Nephron progenitor cell (in vitro differentiated cells): Measurements from ENCODE around the gene C3orf22.

Experiments used
- DNase-seq: peaks from one replicate; pipeline ENCODE4 v3.0.0; 2021
- H3K27ac Mint-ChIP-seq: 2 replicates; pipeline ENCODE4 v1.8.0; 2021; ENCODE audit warnings: mild to moderate bottlenecking, moderate library complexity, mixed read lengths
- H3K27me3 Mint-ChIP-seq: 2 replicates; pipeline ENCODE4 v1.8.0; 2021; ENCODE audit warnings: mild to moderate bottlenecking, low read depth, mixed read lengths; ENCODE audit not compliant: poor library complexity
- H3K36me3 Mint-ChIP-seq: 2 replicates; pipeline ENCODE4 v1.8.0; 2021; ENCODE audit warnings: low read depth, mixed read lengths
- H3K4me1 Mint-ChIP-seq: 2 replicates; pipeline ENCODE4 v1.8.0; 2021; ENCODE audit warnings: mixed read lengths
- H3K4me3 Mint-ChIP-seq: 2 replicates; pipeline ENCODE4 v1.8.0; 2021; ENCODE audit warnings: mild to moderate bottlenecking, moderate library complexity, mixed read lengths
- H3K9me3 Mint-ChIP-seq: 2 replicates; pipeline ENCODE4 v1.8.0; 2021; ENCODE audit warnings: mild to moderate bottlenecking, moderate library complexity, mixed read lengths
- TF ChIP-seq, protein P1 (sequence below): fragments of 200-600 bp; sonication (generic); IDR thresholded peaks from 2 replicates; pipeline ENCODE4 v1.5.0; 2021; ENCODE audit warnings: antibody characterized with exemption

C3orf22 gene

DNA sequence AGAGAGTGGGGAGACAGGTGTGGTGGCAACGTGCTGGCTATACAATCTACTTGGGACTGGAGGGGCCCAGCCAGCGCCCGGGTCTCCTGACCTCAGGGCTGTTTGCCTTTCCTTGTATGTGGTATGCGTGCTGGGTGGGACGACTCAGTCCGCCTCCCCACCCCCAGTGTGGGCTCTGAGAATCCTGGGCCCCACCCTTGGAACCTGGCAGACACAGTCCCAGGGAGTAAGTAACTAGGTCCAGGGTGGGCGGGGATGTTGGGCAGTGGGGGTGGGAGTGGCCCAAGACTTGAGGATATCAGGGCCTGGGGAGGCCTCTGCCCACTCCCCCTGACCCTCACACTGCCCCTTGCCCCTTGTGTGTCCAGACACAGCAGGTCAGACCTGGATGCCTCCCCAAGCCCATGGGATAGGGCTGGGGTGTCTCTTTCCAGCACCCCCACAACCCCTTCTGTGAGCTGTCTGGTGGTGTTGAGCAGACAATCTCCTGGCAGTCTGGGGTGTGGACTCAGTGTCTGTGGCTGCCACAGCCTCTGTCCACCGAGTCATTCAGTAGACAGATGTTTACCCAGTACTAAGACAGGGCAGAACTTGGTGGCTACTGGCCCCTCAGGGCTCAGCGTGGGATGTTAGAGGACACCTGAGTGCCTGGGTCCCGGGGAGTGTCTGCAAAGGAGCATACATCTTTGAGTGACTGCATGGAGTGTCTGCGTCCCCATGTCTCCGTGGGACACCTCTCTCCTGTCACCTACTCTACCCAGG lies 33.5 kb downstream of the C3orf22 start:
- no peak for DNase-seq
- Mint-ChIP-seq H3K4me1 (peaks cover 5% of the 10 kb centered on the region), H3K27ac (no peak overlapping the region), H3K27me3 (peaks cover 48% of the 10 kb centered on the region), H3K4me3 (peak overlapping the region; percentile 78), H3K9me3 (no peaks in the 10 kb centered on the region), H3K36me3 (no peaks in the 10 kb centered on the region)
- TF ChIP-seq, protein P1, sequence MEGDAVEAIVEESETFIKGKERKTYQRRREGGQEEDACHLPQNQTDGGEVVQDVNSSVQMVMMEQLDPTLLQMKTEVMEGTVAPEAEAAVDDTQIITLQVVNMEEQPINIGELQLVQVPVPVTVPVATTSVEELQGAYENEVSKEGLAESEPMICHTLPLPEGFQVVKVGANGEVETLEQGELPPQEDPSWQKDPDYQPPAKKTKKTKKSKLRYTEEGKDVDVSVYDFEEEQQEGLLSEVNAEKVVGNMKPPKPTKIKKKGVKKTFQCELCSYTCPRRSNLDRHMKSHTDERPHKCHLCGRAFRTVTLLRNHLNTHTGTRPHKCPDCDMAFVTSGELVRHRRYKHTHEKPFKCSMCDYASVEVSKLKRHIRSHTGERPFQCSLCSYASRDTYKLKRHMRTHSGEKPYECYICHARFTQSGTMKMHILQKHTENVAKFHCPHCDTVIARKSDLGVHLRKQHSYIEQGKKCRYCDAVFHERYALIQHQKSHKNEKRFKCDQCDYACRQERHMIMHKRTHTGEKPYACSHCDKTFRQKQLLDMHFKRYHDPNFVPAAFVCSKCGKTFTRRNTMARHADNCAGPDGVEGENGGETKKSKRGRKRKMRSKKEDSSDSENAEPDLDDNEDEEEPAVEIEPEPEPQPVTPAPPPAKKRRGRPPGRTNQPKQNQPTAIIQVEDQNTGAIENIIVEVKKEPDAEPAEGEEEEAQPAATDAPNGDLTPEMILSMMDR, result no peak

DNA sequence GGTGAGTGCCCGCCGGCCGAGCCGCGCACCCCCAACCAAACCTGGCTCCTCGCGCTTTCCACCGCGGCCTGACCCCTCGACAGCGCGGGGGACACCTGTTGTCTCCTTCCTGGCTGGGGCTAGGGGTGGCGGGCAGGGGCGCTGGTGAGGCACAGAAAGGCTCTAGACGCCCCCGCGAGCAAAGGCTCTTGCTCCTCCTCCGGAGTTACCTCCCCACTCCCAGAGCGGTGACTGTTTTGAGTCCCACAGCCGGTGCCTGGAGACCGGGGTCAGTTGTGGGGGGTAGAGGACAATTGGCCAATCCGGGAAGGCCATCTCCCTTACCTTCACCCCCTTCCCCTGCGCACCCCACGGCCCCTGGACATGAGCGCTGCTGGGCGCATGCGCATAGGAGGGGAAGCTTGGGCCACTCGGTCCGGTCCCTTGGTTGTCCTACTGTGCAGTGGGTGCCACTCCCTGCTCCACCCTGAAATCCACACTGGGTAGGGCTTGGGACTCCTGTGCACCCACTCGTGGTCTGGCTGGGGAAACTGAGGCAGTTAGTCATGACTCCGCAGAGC lies 34.2 kb downstream of the C3orf22 start:
- no peak for DNase-seq
- no peaks in the 10 kb centered on the region for H3K36me3 Mint-ChIP-seq
- TF ChIP-seq, protein P1, result no peak

DNA sequence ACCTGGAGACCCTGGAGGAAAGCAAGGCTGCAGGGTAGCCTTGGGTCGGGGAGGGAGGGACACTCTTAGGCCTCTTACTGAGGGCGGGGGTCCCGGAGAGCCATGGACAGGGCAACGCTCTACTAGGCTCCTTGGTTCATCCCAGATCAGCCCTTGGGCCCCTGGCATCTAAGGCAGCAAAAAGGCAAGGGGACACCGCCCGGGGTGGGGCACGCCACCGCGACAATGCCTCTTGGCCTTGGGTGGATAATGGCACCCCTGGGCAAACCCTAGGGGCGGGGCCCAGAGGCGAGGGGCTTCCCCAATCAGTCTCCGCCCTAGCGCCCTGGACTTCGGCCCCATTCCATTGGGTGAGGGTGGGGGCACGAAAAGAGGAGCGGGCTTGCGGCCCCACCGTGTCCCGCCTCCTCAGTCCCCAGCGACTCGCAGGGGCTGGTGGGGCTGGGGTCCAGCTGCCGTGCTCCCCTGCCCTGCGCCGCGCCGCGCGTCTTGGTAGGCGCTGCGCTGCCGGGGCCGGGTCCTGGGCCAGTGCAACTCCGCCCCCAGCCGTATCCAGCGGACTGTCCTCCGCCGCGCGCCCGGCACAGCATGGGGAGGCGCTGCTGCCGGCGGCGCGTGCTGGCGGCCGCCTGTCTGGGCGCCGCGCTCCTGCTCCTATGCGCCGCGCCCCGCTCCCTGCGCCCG lies 34.8 kb downstream of the C3orf22 start, which contains the start of gene CHST13:
TSS of gene CHST13 (plus strand) at position 411 of the 684 bp plus-strand sequence. CDS start at position 589, 178 bp downstream.
- peaks cover 2% of the 10 kb centered on the region for H3K4me1 Mint-ChIP-seq
- no peaks in the 10 kb centered on the region for H3K9me3 Mint-ChIP-seq
- H3K36me3 Mint-ChIP-seq, result no peaks in the 10 kb centered on the region
- TF ChIP-seq, protein P1, result no peak
- H3K27ac Mint-ChIP-seq, result no peak within 1 kb of the TSS
- peak within 1 kb of the TSS; percentile 78 for H3K4me3 Mint-ChIP-seq
- peak; percentile 80 for DNase-seq
- H3K27me3 Mint-ChIP-seq, result peaks cover 46% of the 10 kb centered on the region

More for the DNA sequence above, 34.2 kb downstream of the C3orf22 start:
- Mint-ChIP-seq H3K27me3 (peaks cover 47% of the 10 kb centered on the region), H3K27ac (no peak overlapping the region), H3K9me3 (no peaks in the 10 kb centered on the region), H3K4me1 (peaks cover 5% of the 10 kb centered on the region), H3K4me3 (peak overlapping the region; percentile 78)

DNA sequence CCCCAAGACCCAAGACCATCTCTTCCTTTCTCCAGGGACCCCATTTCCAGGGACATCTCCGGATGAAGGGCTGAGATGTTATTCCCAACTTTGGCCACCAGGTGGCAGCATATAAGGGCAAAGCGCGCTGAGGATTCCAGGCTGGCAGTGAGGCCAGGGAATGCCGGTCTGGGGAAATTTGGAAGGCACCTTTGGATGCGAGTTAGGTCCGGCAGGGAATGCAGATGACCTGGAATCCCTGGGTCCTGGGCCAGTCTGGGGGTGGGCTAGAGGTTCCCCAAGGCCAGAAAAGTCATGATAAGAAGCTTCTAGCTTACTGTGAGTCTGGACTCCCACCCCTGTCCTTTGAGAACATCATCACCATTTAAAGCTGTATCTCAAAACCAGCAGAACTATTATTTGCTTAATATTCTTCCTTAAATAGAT lies 36.4 kb downstream of the C3orf22 start:
- Mint-ChIP-seq H3K4me1 (peaks cover 7% of the 10 kb centered on the region), H3K4me3 (no peak overlapping the region), H3K9me3 (no peaks in the 10 kb centered on the region), H3K27ac (no peak overlapping the region), H3K27me3 (peaks cover 50% of the 10 kb centered on the region), H3K36me3 (no peaks in the 10 kb centered on the region)
- peak; percentile 78 for DNase-seq
- TF ChIP-seq, protein P1, result peak; percentile 94

DNA sequence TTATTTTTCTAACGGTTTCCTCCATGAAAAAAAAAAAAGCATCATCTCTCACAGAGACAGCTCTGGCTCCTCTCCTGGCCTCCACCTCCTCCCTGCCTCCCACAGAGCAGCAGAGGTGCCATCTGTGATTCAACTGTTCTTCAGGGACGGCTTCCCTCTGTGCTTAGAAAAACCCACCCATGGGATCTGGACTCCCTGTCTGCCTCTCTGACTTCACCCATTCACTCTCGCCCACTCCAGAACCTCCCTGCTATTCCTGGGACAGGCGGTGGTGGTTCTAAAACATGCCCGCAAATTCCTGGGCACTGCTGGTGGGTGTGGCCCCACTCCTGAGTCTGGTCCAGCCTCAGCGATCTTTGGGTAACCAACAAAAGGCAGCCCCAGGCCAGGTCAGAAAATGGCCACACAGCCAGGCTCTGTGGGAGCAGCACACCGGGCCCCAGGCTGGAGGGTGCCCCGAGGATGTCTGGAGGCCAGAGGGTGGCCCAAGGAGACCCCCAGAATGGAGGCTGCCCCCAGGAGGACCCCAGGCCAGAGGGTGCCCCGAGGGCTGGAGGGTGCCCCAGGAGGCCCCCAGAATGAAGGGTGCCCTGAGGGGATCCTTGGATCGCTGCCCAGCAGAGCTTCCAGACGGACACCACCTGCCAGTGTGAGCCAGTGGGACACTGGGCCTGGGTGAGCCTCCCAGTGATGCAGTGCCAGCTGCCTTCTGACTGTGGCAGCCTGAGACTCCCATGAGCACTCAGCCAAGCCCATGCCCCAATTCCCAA lies 37.4 kb downstream of the C3orf22 start:
- Mint-ChIP-seq H3K9me3 (no peaks in the 10 kb centered on the region), H3K36me3 (no peaks in the 10 kb centered on the region), H3K27ac (no peak overlapping the region), H3K4me3 (no peak overlapping the region), H3K27me3 (peaks cover 48% of the 10 kb centered on the region), H3K4me1 (peaks cover 7% of the 10 kb centered on the region)
- TF ChIP-seq, protein P1, result no peak
- no peak for DNase-seq
